ENCODE results near the gene ANKZF1. TPM values are rescaled to one million over a fixed set of nuclear protein-coding genes. Genes with fewer than 3 reads are reported as not detected.

ANKZF1 gene
- polyA plus RNA-seq, 1 of the 3 experiments (the other 2 are of a cell fraction), result 22.3 TPM

- Histone ChIP-seq H3F3A (replicated peaks; ENCODE audit: insufficient read depth) (peaks cover 19% of the 10 kb centered on the region), H3K9ac (no peak overlapping the region), H3K9me2 (no peaks in the 10 kb centered on the region), H3K27me3 (ENCODE audit: insufficient read depth) (peaks cover 16% of the 10 kb centered on the region; the same call in 1 of the 2 replicates), H3K27ac (ENCODE audit: low read depth in 2 of 2, low read length in 1 of 2) (peak overlapping the region; percentile 14 to 56; a peak in 2 of 4 replicates), H3K4me3 (ENCODE audit: low read depth in 2 of 2, low read length in 1 of 2) (no peak overlapping the region), H4K20me1 (ENCODE audit: insufficient read depth) (no peaks in the 10 kb centered on the region), H3K9me3 (no peaks in the 10 kb centered on the region), H3K4me1 (ENCODE audit: control insufficient read depth in 1 of 2, insufficient read depth in 2 of 2, low read depth in 1 of 2, low read length in 1 of 2) (peaks cover 19 to 36% of the 10 kb centered on the region in 2 experiments), H3K36me3 (replicated peaks in 1 of 2; ENCODE audit: control insufficient read depth in 1 of 2, insufficient read depth in 2 of 2, low read length in 1 of 2) (peaks cover 6 to 16% of the 10 kb centered on the region in 2 experiments), H2AFZ (ENCODE audit: low read depth) (no peak overlapping the region), H3K4me2 (peak overlapping the region; percentile 34; the same call in 1 of the 2 replicates), H3K79me2 (ENCODE audit: insufficient read depth) (peaks cover 20% of the 10 kb centered on the region)
- TF ChIP-seq IRF3 (IDR thresholded peaks at IDR 0.05; ENCODE audit: low read depth, low read length) (no peak), FOXJ3 (CRISPR knock-in tag; IDR thresholded peaks at IDR 0.05) (no peak), FOSL2 (IDR thresholded peaks at IDR 0.05; ENCODE audit: borderline replicate concordance, low read depth) (no peak), TAF1 (IDR thresholded peaks at IDR 0.05; ENCODE audit: borderline replicate concordance, low read depth, low read length) (no peak), NRF1 (IDR thresholded peaks at IDR 0.05; ENCODE audit: low read depth, low read length) (no peak), MAX (IDR thresholded peaks at IDR 0.05; ENCODE audit: low read depth) (no peak), MXI1 (IDR thresholded peaks at IDR 0.05; ENCODE audit: low read depth, low read length) (no peak), REST (IDR thresholded peaks at IDR 0.05; ENCODE audit: low read depth, low read length) (no peak), MEF2A (IDR thresholded peaks at IDR 0.05; ENCODE audit: borderline replicate concordance, low read depth) (no peak), USF1 (IDR thresholded peaks at IDR 0.05; ENCODE audit: borderline replicate concordance, low read depth) (no peak), EZH2phosphoT487 (IDR thresholded peaks at IDR 0.05; ENCODE audit: borderline replicate concordance, low read depth) (no peak), TEAD4 (IDR thresholded peaks at IDR 0.05; ENCODE audit: borderline replicate concordance, insufficient read depth) (no peak), CHD2 (IDR thresholded peaks at IDR 0.05; ENCODE audit: low read length, partially characterized antibody) (no peak), EP300 (IDR thresholded peaks at IDR 0.05; ENCODE audit: borderline replicate concordance in 1 of 2, low read depth in 1 of 2, low read length in 1 of 2) (no peak), ZBTB33 (IDR thresholded peaks at IDR 0.05; ENCODE audit: borderline replicate concordance, low read depth) (no peak), RCOR1 (IDR thresholded peaks at IDR 0.05; ENCODE audit: low read length) (no peak), JUND (IDR thresholded peaks at IDR 0.05) (no peak)
- CTCF ChIA-PET, result interaction anchor here (0.8 to 3.5 kb wide), 5 partner anchors 28 to 220 kb away, joined by 3 to 19 read pairs (median 3); partner anchors contain the start of gene DNAJB2
- no peak for DNase-seq
- WGBS (ENCODE audit: low lambda C conversion rate), result 72% methylated on average over 8 of the region's 22 CpGs
- POLR2A ChIA-PET, result interaction anchor here (1.5 kb wide), 1 partner anchor 20 kb away, joined by 6 read pairs; the partner anchor contains the start of genes ANKZF1 and ATG9A
Measured at GRCh38 chr2:219250049-219250781, 20.6 kb downstream of the ANKZF1 start.

All from SK-N-SH (cell line).